ENCODE data around the gene SH3GL3.

SH3GL3 gene

GRCh38 chr15:83476708-83477107, 29.6 kb downstream of the SH3GL3 start (continued):
- TF ChIP-seq ZNF658 (tag by site-specific recombination; IDR thresholded peaks at IDR 0.05) (no peak), ZNF223 (tag by site-specific recombination; IDR thresholded peaks at IDR 0.05) (no peak), PBX3 (CRISPR knock-in tag; IDR thresholded peaks at IDR 0.05) (no peak)

- ChIA-PET POLR2A (no interaction called here), CTCF (interaction anchor here (0.7 to 3.5 kb wide), 5 partner anchors 9 to 90 kb away, joined by 3 to 13 read pairs (median 3); partner anchors contain the start of gene SH3GL3)
- Histone ChIP-seq H3K4me1 (ENCODE audit: control insufficient read depth, insufficient read depth, low read length) (peaks cover 6% of the 10 kb centered on the region), H3K4me3 (ENCODE audit: low read depth, low read length) (no peak overlapping the region), H3K27ac (ENCODE audit: extremely low read depth, low read depth, low read length) (no peak overlapping the region), H3K9me3 (ENCODE audit: control insufficient read depth, insufficient read depth, low read depth, low read length) (no peaks in the 10 kb centered on the region), H3K36me3 (ENCODE audit: control insufficient read depth in 2 of 2, insufficient read depth in 1 of 2, low read length in 2 of 2) (no peaks in the 10 kb centered on the region)
- TF ChIP-seq ZNF121 (tag by site-specific recombination; IDR thresholded peaks at IDR 0.05) (no peak), ATF2 (tag by site-specific recombination; IDR thresholded peaks at IDR 0.05; ENCODE audit: low read depth) (peak; percentile 79), ZNF629 (tag by site-specific recombination; IDR thresholded peaks at IDR 0.05) (peak; percentile 40), PRDM10 (tag by site-specific recombination; IDR thresholded peaks at IDR 0.05) (peak; percentile 80)
These were observed 30.1 kb downstream of the SH3GL3 start for GRCh38 chr15:83477172-83477807.

- H3K4me1 ChIP-seq (ENCODE audit: control insufficient read depth, insufficient read depth, low read length) = peaks cover 6% of the 10 kb centered on the region
- H3K27ac ChIP-seq (ENCODE audit: extremely low read depth, low read depth, low read length) = no peak overlapping the region
- H3K4me3 ChIP-seq (ENCODE audit: low read depth, low read length) = no peak overlapping the region
- CTCF ChIA-PET = interaction anchor here (0.7 to 1.2 kb wide), 5 partner anchors 9 to 229 kb away, joined by 3 to 4 read pairs (median 3); no protein-coding TSS in a partner anchor
- POLR2A ChIA-PET = interaction anchor here (1.4 kb wide), 1 partner anchor 30 kb away, joined by 4 read pairs; no protein-coding TSS in a partner anchor
- TF ChIP-seq ZNF132 (tag by site-specific recombination; IDR thresholded peaks at IDR 0.05; ENCODE audit: borderline replicate concordance) (no peak), PRDM1 (tag by site-specific recombination; IDR thresholded peaks at IDR 0.05) (no peak), ZNF266 (tag by site-specific recombination; IDR thresholded peaks at IDR 0.05; ENCODE audit: low read depth) (no peak), MYNN (tag by site-specific recombination; IDR thresholded peaks at IDR 0.05; ENCODE audit: borderline replicate concordance) (peak; percentile 66)
- H3K9me3 ChIP-seq (ENCODE audit: control insufficient read depth, insufficient read depth, low read depth, low read length) = no peaks in the 10 kb centered on the region
- H3K36me3 ChIP-seq (ENCODE audit: control insufficient read depth in 2 of 2, insufficient read depth in 1 of 2, low read length in 2 of 2) = no peaks in the 10 kb centered on the region
These were observed 30.8 kb downstream of the SH3GL3 start for GRCh38 chr15:83477808-83478537.

GRCh38 chr15:83483612-83484011, 36.5 kb downstream of the SH3GL3 start:
- Histone ChIP-seq H3K36me3 (ENCODE audit: control insufficient read depth in 2 of 2, insufficient read depth in 1 of 2, low read length in 2 of 2) (no peaks in the 10 kb centered on the region), H3K9me3 (ENCODE audit: control insufficient read depth, insufficient read depth, low read depth, low read length) (no peaks in the 10 kb centered on the region), H3K27ac (ENCODE audit: extremely low read depth, low read depth, low read length) (no peak overlapping the region), H3K4me3 (ENCODE audit: low read depth, low read length) (no peak overlapping the region), H3K4me1 (ENCODE audit: control insufficient read depth, insufficient read depth, low read length) (no peaks in the 10 kb centered on the region)
- TF ChIP-seq ZNF626 (tag by site-specific recombination; IDR thresholded peaks at IDR 0.05) (0 out of 2 replicates have a peak, but pooled peaks have one; percentile 20), ZNF354C (tag by site-specific recombination; IDR thresholded peaks at IDR 0.05; ENCODE audit: borderline replicate concordance, low read depth) (no peak)
- ChIA-PET POLR2A (no interaction called here), CTCF (no interaction called here)
